Right lobe of liver (tissue), 4 donors: ENCODE results near the gene ADAMTS4.

Source experiments
- CTCF ChIP-seq, 4 donors: fragments of 200-600 bp in 3 of 4; fragments of 450-650 bp in 1 of 4; IDR thresholded peaks; one replicate each; pipeline versions ENCODE4 v1.5.1 to v1.8.0; 2016 to 2022; ENCODE audit warnings: antibody characterized with exemption in 4 of 4, mild to moderate bottlenecking in 2 of 4
- POLR2A ChIP-seq: fragments of 450-650 bp; IDR thresholded peaks from one replicate; pipeline ENCODE4 v1.6.1; 2017; ENCODE audit warnings: antibody characterized with exemption, mild to moderate bottlenecking
- donor health status: DM: no; HTN: no; CAD: no.
- donor health status: DM: no; HTN: no; CAD: no.
- donor health status: DM: no; HTN: yes; CAD: no.

- peak; percentile 56 to 70 (median 62) for TF ChIP-seq CTCF (IDR thresholded peaks at IDR 0.05)
- TF ChIP-seq POLR2A, result no peak
Observed at GRCh38 chr1:161139766-161140165, 59.1 kb downstream of the ADAMTS4 start.
